ENCODE results near the gene BRD1. TPM values are rescaled to one million over a fixed set of nuclear protein-coding genes. Genes with fewer than 3 reads are reported as not detected.

Gene BRD1
- polyA plus RNA-seq, 3 donors = 0.61 to 13.8 (median 0.86) TPM

DNA sequence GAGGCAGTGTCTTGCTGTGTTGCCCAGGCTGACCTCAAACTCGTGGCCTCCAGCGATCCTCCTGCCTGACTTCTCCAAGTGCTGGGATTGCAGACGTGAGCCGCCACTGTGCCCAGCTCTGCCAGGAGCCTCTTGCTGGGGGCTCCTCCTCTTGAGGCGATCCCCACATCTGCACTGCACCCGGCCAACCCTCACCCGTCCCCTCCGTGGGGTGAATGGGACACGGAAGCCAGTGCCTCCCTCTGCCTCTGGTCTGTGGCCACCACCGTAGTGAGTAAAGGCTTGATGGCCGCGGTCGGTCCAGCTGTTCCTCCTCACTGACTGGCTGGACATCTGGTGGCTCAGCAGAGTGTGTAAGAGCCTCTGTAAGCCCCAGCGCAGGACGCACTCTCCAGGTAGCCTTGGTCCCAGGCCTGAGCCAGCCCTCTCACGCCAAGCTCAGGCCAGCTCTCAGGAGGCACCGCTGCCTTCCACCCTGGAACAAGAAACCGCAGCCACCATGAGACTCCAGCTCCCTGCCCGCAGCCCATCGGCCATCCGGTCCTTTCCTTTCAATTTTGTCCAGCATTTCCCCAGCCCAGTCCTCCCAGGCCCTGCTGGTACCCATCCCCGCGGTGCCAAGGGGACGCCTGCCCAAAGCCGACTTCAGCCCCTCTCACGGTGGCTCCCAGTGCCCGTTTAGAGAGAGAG is 100.3 kb downstream of the BRD1 start:
- H3K9ac ChIP-seq (ENCODE audit: insufficient read depth, low read length, poor library complexity, severe bottlenecking) = no peak overlapping the region
- intact Hi-C loops (cut with micrococcal nuclease) = no loop called here
- peaks cover 0 to 5% of the 10 kb centered on the region in 2 donors for H3K9me3 ChIP-seq (replicated peaks in 1 of 2; ENCODE audit: control insufficient read depth in 1 of 2, insufficient read depth in 1 of 2, low read length in 2 of 2)
- peaks cover 21 to 59% of the 10 kb centered on the region in 2 donors for H3K27me3 ChIP-seq (ENCODE audit: control insufficient read depth in 2 of 2, insufficient read depth in 2 of 2, low read length in 2 of 2)
- peaks cover 74 to 79% (median 74%) of the 10 kb centered on the region in 3 donors for H3K27me3 Mint-ChIP-seq (ENCODE audit: low read depth in 3 of 3)
- no peaks in the 10 kb centered on the region for H3K79me2 ChIP-seq (ENCODE audit: insufficient read depth, low read length)
- H3K4me1 ChIP-seq (ENCODE audit: control insufficient read depth in 1 of 2, insufficient read depth in 2 of 2, low read length in 2 of 2) = peaks cover 0 to 13% of the 10 kb centered on the region in 2 donors
- H3K4me3 Mint-ChIP-seq = peak overlapping the region in 1 of 2 donors; percentile 55
- H3K27ac Mint-ChIP-seq = no peak overlapping the region
- 76% methylated on average over 19 of the region's 27 CpGs for WGBS (ENCODE audit: insufficient coverage)
- H3K4me2 ChIP-seq (replicated peaks; ENCODE audit: extremely low read depth, low read length, poor library complexity, severe bottlenecking) = no peak overlapping the region
- H3K36me3 ChIP-seq (replicated peaks in 1 of 2; ENCODE audit: control insufficient read depth in 1 of 2, insufficient read depth in 2 of 2, low read length in 2 of 2) = no peaks in the 10 kb centered on the region
- no peak for DNase-seq
- TF ChIP-seq, protein P1, sequence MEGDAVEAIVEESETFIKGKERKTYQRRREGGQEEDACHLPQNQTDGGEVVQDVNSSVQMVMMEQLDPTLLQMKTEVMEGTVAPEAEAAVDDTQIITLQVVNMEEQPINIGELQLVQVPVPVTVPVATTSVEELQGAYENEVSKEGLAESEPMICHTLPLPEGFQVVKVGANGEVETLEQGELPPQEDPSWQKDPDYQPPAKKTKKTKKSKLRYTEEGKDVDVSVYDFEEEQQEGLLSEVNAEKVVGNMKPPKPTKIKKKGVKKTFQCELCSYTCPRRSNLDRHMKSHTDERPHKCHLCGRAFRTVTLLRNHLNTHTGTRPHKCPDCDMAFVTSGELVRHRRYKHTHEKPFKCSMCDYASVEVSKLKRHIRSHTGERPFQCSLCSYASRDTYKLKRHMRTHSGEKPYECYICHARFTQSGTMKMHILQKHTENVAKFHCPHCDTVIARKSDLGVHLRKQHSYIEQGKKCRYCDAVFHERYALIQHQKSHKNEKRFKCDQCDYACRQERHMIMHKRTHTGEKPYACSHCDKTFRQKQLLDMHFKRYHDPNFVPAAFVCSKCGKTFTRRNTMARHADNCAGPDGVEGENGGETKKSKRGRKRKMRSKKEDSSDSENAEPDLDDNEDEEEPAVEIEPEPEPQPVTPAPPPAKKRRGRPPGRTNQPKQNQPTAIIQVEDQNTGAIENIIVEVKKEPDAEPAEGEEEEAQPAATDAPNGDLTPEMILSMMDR (IDR thresholded peaks at IDR 0.05) = no peak
- no peak overlapping the region for H2AFZ ChIP-seq (ENCODE audit: insufficient read depth, low read depth, low read length, poor library complexity, severe bottlenecking)
- H4K20me1 ChIP-seq (ENCODE audit: insufficient read depth, low read length) = no peaks in the 10 kb centered on the region
- no peak overlapping the region for H3K4me3 ChIP-seq (replicated peaks in 1 of 3; ENCODE audit: low read depth in 2 of 3, low read length in 3 of 3)
- no peak overlapping the region for H3K27ac ChIP-seq (ENCODE audit: low read depth in 1 of 2, low read length in 2 of 2)
- H3K9me3 Mint-ChIP-seq = peaks cover 0 to 15% (median 5%) of the 10 kb centered on the region in 7 donors
- H3K4me1 Mint-ChIP-seq = peaks cover 8% of the 10 kb centered on the region
- H3K36me3 Mint-ChIP-seq = no peaks in the 10 kb centered on the region

GRCh38 chr22:49726701-49727101 is 101.0 kb downstream of the BRD1 start:
- Histone ChIP-seq H3K27me3 (ENCODE audit: control insufficient read depth in 2 of 2, insufficient read depth in 2 of 2, low read length in 2 of 2) (peaks cover 21 to 59% of the 10 kb centered on the region in 2 donors), H3K4me3 (replicated peaks in 1 of 3; ENCODE audit: low read depth in 2 of 3, low read length in 3 of 3) (no peak overlapping the region), H2AFZ (ENCODE audit: insufficient read depth, low read depth, low read length, poor library complexity, severe bottlenecking) (no peak overlapping the region), H3K4me1 (ENCODE audit: control insufficient read depth in 1 of 2, insufficient read depth in 2 of 2, low read length in 2 of 2) (peaks cover 0 to 13% of the 10 kb centered on the region in 2 donors), H3K4me2 (replicated peaks; ENCODE audit: extremely low read depth, low read length, poor library complexity, severe bottlenecking) (no peak overlapping the region), H4K20me1 (ENCODE audit: insufficient read depth, low read length) (no peaks in the 10 kb centered on the region), H3K27ac (ENCODE audit: low read depth in 1 of 2, low read length in 2 of 2) (no peak overlapping the region), H3K9ac (ENCODE audit: insufficient read depth, low read length, poor library complexity, severe bottlenecking) (no peak overlapping the region), H3K9me3 (replicated peaks in 1 of 2; ENCODE audit: control insufficient read depth in 1 of 2, insufficient read depth in 1 of 2, low read length in 2 of 2) (peaks cover 0 to 5% of the 10 kb centered on the region in 2 donors), H3K36me3 (replicated peaks in 1 of 2; ENCODE audit: control insufficient read depth in 1 of 2, insufficient read depth in 2 of 2, low read length in 2 of 2) (no peaks in the 10 kb centered on the region), H3K79me2 (ENCODE audit: insufficient read depth, low read length) (no peaks in the 10 kb centered on the region)
- Mint-ChIP-seq H3K36me3 (no peaks in the 10 kb centered on the region), H3K4me1 (peaks cover 8% of the 10 kb centered on the region), H3K27me3 (ENCODE audit: low read depth in 3 of 3) (peaks cover 72 to 77% (median 72%) of the 10 kb centered on the region in 3 donors), H3K27ac (peak overlapping the region in 1 of 7 donors; percentile 50), H3K9me3 (peaks cover 0 to 13% (median 5%) of the 10 kb centered on the region in 7 donors), H3K4me3 (peak overlapping the region in 1 of 2 donors; percentile 73)
- no peak for DNase-seq
- WGBS (ENCODE audit: insufficient coverage) = 52% methylated on average over 15 of the region's 17 CpGs
- TF ChIP-seq, protein P1 (IDR thresholded peaks at IDR 0.05) = no peak
- intact Hi-C loops (cut with micrococcal nuclease) = no loop called here

Measured in CD14-positive monocyte (primary cell).